SH-SY5Y (cell line): ENCODE results near the gene CDC25C.

Source experiments
- GATA2 ChIP-seq: IDR thresholded peaks from 2 replicates; pipeline ENCODE4 v1.6.1; 2011; ENCODE audit warnings: mild to moderate bottlenecking, low read depth, low read length
- GATA3 ChIP-seq: IDR thresholded peaks from 2 replicates; pipeline ENCODE4 v1.6.1; 2011; ENCODE audit warnings: low read depth, mild to moderate bottlenecking, low read length, moderate library complexity

- no peak for TF ChIP-seq GATA3
- no peak for TF ChIP-seq GATA2
Observed at GRCh38 chr5:138351517-138351916, 19.9 kb upstream of the CDC25C start.
